ENCODE results near the gene POLR1A. TPM values are rescaled to one million over a fixed set of nuclear protein-coding genes. Genes with fewer than 3 reads are reported as not detected.

The POLR1A gene
- total and polyA plus RNA-seq, 2 of the 8 experiments (the other 6 are each of a cell fraction or from before 2014, with no cell fraction given) = 8.9 to 58.1 TPM

DNA sequence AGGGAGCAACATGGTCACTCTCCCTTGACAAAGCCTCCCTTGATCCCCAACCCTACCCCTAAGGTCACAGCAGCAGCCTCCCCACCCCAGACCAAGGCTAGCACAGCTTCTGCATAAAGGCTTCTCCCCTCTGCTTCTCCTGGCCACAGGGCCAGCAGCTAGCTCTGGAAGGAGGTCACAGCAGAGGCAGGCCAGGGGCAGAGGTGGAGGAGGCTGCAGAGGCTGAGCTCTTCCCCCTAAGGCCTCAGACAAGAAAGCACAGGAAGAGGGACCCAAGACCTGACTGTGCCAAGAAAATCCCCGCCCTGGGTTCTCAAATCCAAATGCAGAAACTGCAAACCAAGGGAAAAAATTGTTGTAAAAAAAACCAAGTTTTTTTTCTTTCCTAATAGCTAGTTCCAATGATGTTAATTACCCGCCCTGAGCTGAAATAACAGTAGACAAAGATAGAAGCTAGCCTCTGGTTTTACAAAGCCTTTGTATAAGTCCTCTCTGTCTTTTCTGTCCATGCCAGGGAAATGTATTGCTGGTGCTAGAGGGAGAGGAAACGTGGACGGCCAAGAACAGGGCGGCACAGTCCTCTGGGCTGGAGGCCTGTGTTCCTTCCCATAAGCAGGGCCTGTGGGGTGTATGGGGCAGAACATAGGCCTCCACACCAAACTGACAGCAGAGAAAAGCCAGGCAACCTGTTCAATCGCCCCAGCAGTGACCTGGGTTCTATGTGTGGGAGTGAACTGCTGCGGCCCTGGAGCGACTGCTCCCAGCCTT, 79.5 kb downstream of the POLR1A start:
- 87% methylated on average over 8 of the region's 8 CpGs; no CpG with 5 or more reads in 1 of the 2 experiments for WGBS, 2 experiments (ENCODE audit: extremely low coverage in 1 of 2, insufficient coverage in 1 of 2, insufficient read length in 1 of 2, insufficient replicate concordance in 2 of 2, low coverage in 1 of 2, low lambda C conversion rate in 2 of 2, missing lambda C conversion rate in 1 of 2)
- FAIRE-seq = no peak

More for the DNA sequence above, 79.5 kb downstream of the POLR1A start:
- Histone ChIP-seq H2BK20ac (ENCODE audit: low read length) (no peak overlapping the region), H2AK5ac (ENCODE audit: low read depth, low read length) (no peak overlapping the region), H4K5ac (ENCODE audit: insufficient read length, low read depth, low read length) (no peak overlapping the region), H4K91ac (replicated peaks; ENCODE audit: insufficient read length, low read length) (no peak overlapping the region), H3K4me2 (ENCODE audit: insufficient read depth in 1 of 2, low read depth in 2 of 2, low read length in 2 of 2) (no peak overlapping the region), H4K20me1 (replicated peaks in 1 of 2; ENCODE audit: control insufficient read depth in 1 of 2, insufficient read depth in 2 of 2, low read length in 2 of 2) (peaks cover 3 to 5% of the 10 kb centered on the region in 2 experiments), H3K14ac (ENCODE audit: insufficient read length) (no peak overlapping the region), H3K4me3 (ENCODE audit: extremely low read depth in 1 of 4, insufficient read depth in 2 of 4, low read depth in 3 of 4, low read length in 4 of 4) (no peak overlapping the region), H2BK12ac (ENCODE audit: low read depth, low read length) (no peak overlapping the region), H3K36me3 (ENCODE audit: control insufficient read depth in 2 of 4, insufficient read depth in 4 of 4, low read length in 3 of 4) (peaks cover 27 to 50% (median 44%) of the 10 kb centered on the region in 4 experiments), H3K79me1 (ENCODE audit: low read depth, low read length) (no peaks in the 10 kb centered on the region), H3K23ac (ENCODE audit: insufficient read length) (no peak overlapping the region), H3K18ac (ENCODE audit: extremely low read depth, low read length) (no peak overlapping the region), H3K27me3 (replicated peaks in 1 of 4; ENCODE audit: control insufficient read depth in 3 of 4, extremely low read depth in 1 of 4, insufficient read depth in 3 of 4, low read length in 3 of 4) (no peaks in the 10 kb centered on the region), H2BK120ac (replicated peaks; ENCODE audit: low read depth, low read length) (no peak overlapping the region), H3K4me1 (replicated peaks in 1 of 4; ENCODE audit: control insufficient read depth in 3 of 4, insufficient read depth in 4 of 4, low read length in 3 of 4) (no peaks in the 10 kb centered on the region), H2BK5ac (ENCODE audit: low read depth, low read length) (no peak overlapping the region), H4K8ac (ENCODE audit: extremely low read depth, insufficient read depth, low read length) (no peak overlapping the region), H3K27ac (ENCODE audit: low read depth, low read length) (no peak overlapping the region), H3K4ac (replicated peaks; ENCODE audit: insufficient read length, low read depth, low read length) (no peak overlapping the region), H3K79me2 (ENCODE audit: control insufficient read depth in 1 of 2, insufficient read depth in 2 of 2, low read length in 2 of 2) (no peaks in the 10 kb centered on the region), H3K23me2 (ENCODE audit: low read depth, low read length) (no peaks in the 10 kb centered on the region), H2AFZ (ENCODE audit: low read length) (no peak overlapping the region), H3K9me3 (ENCODE audit: insufficient read depth in 2 of 2, low read depth in 1 of 2, low read length in 1 of 2) (no peaks in the 10 kb centered on the region), H3K9ac (replicated peaks in 1 of 4; ENCODE audit: extremely low read depth in 1 of 4, low read depth in 3 of 4, low read length in 3 of 4) (no peak overlapping the region), H3K56ac (replicated peaks; ENCODE audit: insufficient read length, low read depth, low read length) (no peak overlapping the region), H2BK15ac (ENCODE audit: low read length) (no peak overlapping the region)
- TF ChIP-seq SUZ12 (IDR thresholded peaks at IDR 0.05; ENCODE audit: low read length) = no peak
- TF ChIP-seq BRCA1 (IDR thresholded peaks at IDR 0.05; ENCODE audit: low read depth, low read length) = no peak
- TF ChIP-seq CBX5 (IDR thresholded peaks at IDR 0.05; ENCODE audit: low read depth, low read length) = no peak
- no peak for TF ChIP-seq NRF1 (IDR thresholded peaks at IDR 0.05; ENCODE audit: low read depth, low read length)
- no peak for DNase-seq (ENCODE audit: low read depth in 1 of 2, low spot score in 2 of 2)
- ChIA-PET POLR2A (ENCODE audit: partially characterized antibody) (no interaction called here), CTCF (ENCODE audit: partially characterized antibody) (interaction anchor here (1.7 to 2.7 kb wide), 4 partner anchors 10 to 198 kb away, joined by 7 to 18 read pairs (median 8); no protein-coding TSS in a partner anchor)

Measured in H1 (cell line).